Measurements from ENCODE around the gene DLEU7. TPM values are rescaled to one million over a fixed set of nuclear protein-coding genes. Genes with fewer than 3 reads are reported as not detected.

Gene DLEU7
- total RNA-seq, 1 donor from 2014 or later: not detected

GRCh38 chr13:50847501-50847900, 4.0 kb upstream of the DLEU7 start:
- no peak for TF ChIP-seq CTCF (IDR thresholded peaks at IDR 0.05)
- intact Hi-C loops (cut with DNase I): no loop called here
- Histone ChIP-seq H3K27me3 (no peaks in the 10 kb centered on the region), H3K4me3 (no peak overlapping the region), H3K36me3 (no peaks in the 10 kb centered on the region), H3K27ac (no peak overlapping the region), H3K9me3 (no peaks in the 10 kb centered on the region), H3K4me1 (peaks cover 6 to 20% of the 10 kb centered on the region in 2 donors)
- no peak for DNase-seq (ENCODE audit: low spot score in 2 of 2)

GRCh38 chr13:50846861-50847475, 3.5 kb upstream of the DLEU7 start:
- no peak overlapping the region for H3K4me3 ChIP-seq
- no peaks in the 10 kb centered on the region for H3K36me3 ChIP-seq
- peaks cover 6 to 20% of the 10 kb centered on the region in 2 donors for H3K4me1 ChIP-seq
- H3K27ac ChIP-seq: no peak overlapping the region
- intact Hi-C loops (cut with DNase I): no loop called here
- DNase-seq (ENCODE audit: low spot score in 2 of 2): no peak
- H3K27me3 ChIP-seq: no peaks in the 10 kb centered on the region
- H3K9me3 ChIP-seq: no peaks in the 10 kb centered on the region
- TF ChIP-seq CTCF (IDR thresholded peaks at IDR 0.05): no peak

- DNase-seq (ENCODE audit: low spot score in 2 of 2): no peak
- Histone ChIP-seq H3K4me3 (no peak overlapping the region), H3K36me3 (no peaks in the 10 kb centered on the region), H3K27ac (no peak overlapping the region), H3K9me3 (no peaks in the 10 kb centered on the region), H3K4me1 (peaks cover 6 to 20% of the 10 kb centered on the region in 2 donors), H3K27me3 (no peaks in the 10 kb centered on the region)
- TF ChIP-seq CTCF (IDR thresholded peaks at IDR 0.05): no peak
- intact Hi-C loops (cut with DNase I): no loop called here
Measured at GRCh38 chr13:50845211-50845610, 1.7 kb upstream of the DLEU7 start.

DNA sequence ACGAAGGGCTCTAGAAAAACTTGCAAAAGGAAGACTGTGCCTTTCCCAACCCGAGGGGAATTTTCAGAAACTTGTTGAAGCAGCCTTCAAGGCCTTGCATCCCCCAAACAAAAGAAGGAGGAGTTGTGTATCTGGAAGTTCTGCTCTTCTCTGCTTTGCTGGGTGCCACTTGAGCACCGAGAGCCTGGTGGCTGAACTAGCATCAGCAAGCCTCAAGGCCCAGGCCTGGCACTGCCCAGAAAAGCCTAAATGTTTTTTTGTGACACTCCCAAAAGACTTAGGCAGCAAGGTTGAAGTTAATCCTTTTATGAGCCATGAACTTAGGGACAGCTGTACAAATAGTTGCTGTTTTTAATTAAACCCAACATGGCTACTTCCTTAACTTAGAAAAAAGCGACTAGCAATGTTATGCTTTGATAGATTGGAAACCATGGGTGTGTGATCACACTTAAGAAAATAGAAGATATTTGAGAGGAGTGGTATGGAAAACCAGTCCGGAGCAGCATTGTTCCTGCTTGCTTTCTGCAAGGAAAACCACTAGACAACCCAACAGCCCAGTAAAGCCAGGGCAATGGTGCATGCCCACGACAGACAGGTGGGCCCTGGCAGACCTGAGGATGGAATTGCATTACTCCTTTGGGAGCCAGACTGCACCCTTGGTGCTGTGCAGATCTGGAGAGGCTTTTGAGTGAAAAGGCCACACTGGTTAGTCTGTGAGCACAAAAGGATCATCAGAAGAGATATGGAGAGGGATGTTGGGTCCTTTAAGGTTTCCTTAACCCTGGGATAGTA, 788 bp upstream of the DLEU7 start:
- H3K36me3 ChIP-seq: no peaks in the 10 kb centered on the region
- no peak overlapping the region for H3K4me3 ChIP-seq
- no peaks in the 10 kb centered on the region for H3K9me3 ChIP-seq
- H3K4me1 ChIP-seq: peaks cover 6 to 20% of the 10 kb centered on the region in 2 donors
- no peak overlapping the region for H3K27ac ChIP-seq
- H3K27me3 ChIP-seq: no peaks in the 10 kb centered on the region
- no peak for DNase-seq (ENCODE audit: low spot score in 2 of 2)
- TF ChIP-seq CTCF (IDR thresholded peaks at IDR 0.05): no peak
- intact Hi-C loops (cut with DNase I): no loop called here

DNA sequence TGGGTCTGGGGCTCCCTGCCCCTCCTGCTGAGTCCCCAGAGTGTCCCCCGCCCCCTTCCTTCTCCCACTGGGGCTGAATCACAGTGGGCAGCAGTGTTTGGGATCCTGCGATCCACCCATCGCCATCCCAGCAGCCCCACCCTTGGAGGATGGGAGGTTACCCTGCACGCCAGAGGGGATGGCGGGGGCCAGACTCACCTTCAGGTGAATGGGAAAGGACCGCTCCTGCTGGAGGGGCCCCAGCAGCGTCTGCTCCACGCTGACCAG, 569 bp downstream of the DLEU7 start:
- H3K27ac ChIP-seq: no peak overlapping the region
- no peak for TF ChIP-seq CTCF (IDR thresholded peaks at IDR 0.05)
- H3K9me3 ChIP-seq: no peaks in the 10 kb centered on the region
- H3K4me1 ChIP-seq: peaks cover 6 to 20% of the 10 kb centered on the region in 2 donors
- no peak for DNase-seq (ENCODE audit: low spot score in 2 of 2)
- H3K36me3 ChIP-seq: no peaks in the 10 kb centered on the region
- no peaks in the 10 kb centered on the region for H3K27me3 ChIP-seq
- peak overlapping the region; percentile 41 to 58 for H3K4me3 ChIP-seq
- intact Hi-C loops (cut with DNase I): no loop called here
